ENCODE results near the gene OR7C2. TPM values are rescaled to one million over a fixed set of nuclear protein-coding genes. Genes with fewer than 3 reads are reported as not detected.

Gene OR7C2
- total RNA-seq, 2 experiments from 2014 or later = not detected

DNA sequence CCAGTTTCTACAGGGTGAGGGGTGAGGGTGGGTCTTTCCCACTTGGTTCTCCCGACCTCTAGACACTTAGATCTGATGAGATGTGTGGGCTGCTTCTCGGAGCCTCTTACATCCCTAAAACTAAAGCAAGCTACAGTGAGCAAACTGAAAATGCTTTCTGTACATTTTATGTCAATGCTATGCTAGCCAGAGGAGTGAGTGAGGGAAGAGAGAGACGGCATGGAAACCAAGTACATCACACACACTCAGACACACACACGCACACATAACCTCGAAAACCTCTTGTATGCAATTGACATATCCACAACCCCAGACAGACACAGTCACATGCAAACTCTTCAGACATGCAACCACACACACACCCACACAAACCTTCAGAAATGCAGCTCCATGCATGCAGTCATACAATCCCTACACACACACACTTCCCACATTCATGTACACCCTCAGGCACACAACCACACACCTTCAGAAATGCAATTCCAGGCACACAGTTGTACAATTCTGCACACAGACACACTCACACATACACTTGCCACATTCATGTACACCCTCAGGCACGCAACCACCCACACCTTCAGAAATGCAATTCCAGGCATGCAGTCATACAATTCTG, 37.0 kb downstream of the OR7C2 start:
- intact Hi-C loops (cut with DNase I, micrococcal nuclease) = no loop called here
- CTCF ChIA-PET = no interaction called here
- ATAC-seq (ENCODE audit: poor library complexity) (no peak), DNase-seq (no peak)
- peaks cover 40 to 49% of the 10 kb centered on the region in 2 experiments for H3K27me3 ChIP-seq (ENCODE audit: control insufficient read depth in 1 of 2, insufficient read depth in 2 of 2, low read length in 2 of 2)
- no peaks in the 10 kb centered on the region for H3K4me1 ChIP-seq (ENCODE audit: insufficient read depth, low read length)
- POLR2A ChIA-PET = no interaction called here
- H3K9me3 Mint-ChIP-seq = no peaks in the 10 kb centered on the region
- no peaks in the 10 kb centered on the region for H3K9me3 ChIP-seq (ENCODE audit: control insufficient read depth in 1 of 2, insufficient read depth in 1 of 2, low read length in 2 of 2)
- H3K36me3 Mint-ChIP-seq (ENCODE audit: low read depth) = no peaks in the 10 kb centered on the region
- peaks cover 4% of the 10 kb centered on the region for H3K4me1 Mint-ChIP-seq (ENCODE audit: low read depth)
- H3K4me3 Mint-ChIP-seq = no peak overlapping the region
- H3K4me3 ChIP-seq (ENCODE audit: low read length) = no peak overlapping the region
- H3K27ac ChIP-seq (ENCODE audit: low read depth in 1 of 2, low read length in 2 of 2) = no peak overlapping the region
- H3K27ac Mint-ChIP-seq = no peak overlapping the region
- TF ChIP-seq, protein P1, sequence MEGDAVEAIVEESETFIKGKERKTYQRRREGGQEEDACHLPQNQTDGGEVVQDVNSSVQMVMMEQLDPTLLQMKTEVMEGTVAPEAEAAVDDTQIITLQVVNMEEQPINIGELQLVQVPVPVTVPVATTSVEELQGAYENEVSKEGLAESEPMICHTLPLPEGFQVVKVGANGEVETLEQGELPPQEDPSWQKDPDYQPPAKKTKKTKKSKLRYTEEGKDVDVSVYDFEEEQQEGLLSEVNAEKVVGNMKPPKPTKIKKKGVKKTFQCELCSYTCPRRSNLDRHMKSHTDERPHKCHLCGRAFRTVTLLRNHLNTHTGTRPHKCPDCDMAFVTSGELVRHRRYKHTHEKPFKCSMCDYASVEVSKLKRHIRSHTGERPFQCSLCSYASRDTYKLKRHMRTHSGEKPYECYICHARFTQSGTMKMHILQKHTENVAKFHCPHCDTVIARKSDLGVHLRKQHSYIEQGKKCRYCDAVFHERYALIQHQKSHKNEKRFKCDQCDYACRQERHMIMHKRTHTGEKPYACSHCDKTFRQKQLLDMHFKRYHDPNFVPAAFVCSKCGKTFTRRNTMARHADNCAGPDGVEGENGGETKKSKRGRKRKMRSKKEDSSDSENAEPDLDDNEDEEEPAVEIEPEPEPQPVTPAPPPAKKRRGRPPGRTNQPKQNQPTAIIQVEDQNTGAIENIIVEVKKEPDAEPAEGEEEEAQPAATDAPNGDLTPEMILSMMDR (IDR thresholded peaks at IDR 0.05) = no peak
- no peaks in the 10 kb centered on the region for H3K36me3 ChIP-seq (ENCODE audit: insufficient read depth, low read length)
- H3K27me3 Mint-ChIP-seq = peaks cover 72% of the 10 kb centered on the region

DNA sequence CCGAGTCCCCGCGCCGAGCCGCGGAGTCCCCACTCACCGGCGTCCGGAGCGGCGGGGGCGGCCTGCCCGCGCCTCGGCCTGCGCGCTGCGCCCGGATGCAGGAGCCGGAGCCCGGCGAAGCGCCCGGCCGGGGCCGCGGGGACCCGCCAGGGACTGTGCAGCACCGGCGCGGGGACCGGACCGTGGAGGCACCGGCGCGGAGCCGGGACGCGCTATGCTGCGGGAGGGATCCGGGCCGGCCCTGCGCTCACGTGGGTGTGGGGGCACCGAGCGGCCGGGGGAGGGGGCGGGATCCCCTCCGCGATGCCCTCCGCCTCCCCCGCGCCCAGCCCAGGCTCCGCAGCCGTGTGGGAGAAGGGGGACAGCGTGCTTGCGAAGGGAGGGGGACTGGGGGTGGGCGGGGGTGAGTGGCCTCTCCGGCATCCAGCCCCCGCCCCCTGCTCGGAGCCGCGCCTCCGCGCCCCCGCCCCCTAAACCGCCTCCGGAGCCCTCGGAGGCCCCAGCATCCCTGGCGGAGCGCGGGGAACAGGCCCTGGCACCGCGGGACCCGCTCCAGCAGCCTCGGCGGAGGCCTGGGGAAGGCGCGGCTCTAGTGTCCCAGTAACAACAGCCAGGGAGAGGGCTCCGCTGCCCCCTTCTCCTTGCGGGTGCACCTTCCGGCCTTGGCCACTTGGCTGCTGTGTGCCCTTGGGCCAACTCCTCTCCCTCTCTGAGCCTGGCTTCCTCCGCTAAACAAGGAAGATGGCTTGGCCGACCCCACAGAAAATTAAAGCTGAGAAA, 38.4 kb downstream of the OR7C2 start, which contains the start of gene SLC1A6:
Gene SLC1A6 (minus strand): TSS at position 389 of the 780 bp plus-strand sequence. CDS start 6,954 bp downstream, outside the sequence.
- Mint-ChIP-seq H3K9me3 (no peaks in the 10 kb centered on the region), H3K4me3 (peak within 1 kb of the TSS; percentile 56), H3K27me3 (peaks cover 73% of the 10 kb centered on the region), H3K4me1 (ENCODE audit: low read depth) (peaks cover 4% of the 10 kb centered on the region), H3K36me3 (ENCODE audit: low read depth) (no peaks in the 10 kb centered on the region), H3K27ac (no peak within 1 kb of the TSS)
- Histone ChIP-seq H3K4me3 (ENCODE audit: low read length) (no peak within 1 kb of the TSS), H3K27ac (ENCODE audit: low read depth in 1 of 2, low read length in 2 of 2) (no peak within 1 kb of the TSS), H3K4me1 (ENCODE audit: insufficient read depth, low read length) (no peaks in the 10 kb centered on the region), H3K27me3 (ENCODE audit: control insufficient read depth in 1 of 2, insufficient read depth in 2 of 2, low read length in 2 of 2) (peaks cover 41 to 49% of the 10 kb centered on the region in 2 experiments), H3K36me3 (ENCODE audit: insufficient read depth, low read length) (no peaks in the 10 kb centered on the region), H3K9me3 (ENCODE audit: control insufficient read depth in 1 of 2, insufficient read depth in 1 of 2, low read length in 2 of 2) (no peaks in the 10 kb centered on the region)
- intact Hi-C loops (cut with DNase I, micrococcal nuclease) = no loop called here
- ChIA-PET POLR2A (no interaction called here), CTCF (no interaction called here)
- TF ChIP-seq, protein P1 (IDR thresholded peaks at IDR 0.05) = no peak
- ATAC-seq (ENCODE audit: poor library complexity) (no peak), DNase-seq (no peak)

DNA sequence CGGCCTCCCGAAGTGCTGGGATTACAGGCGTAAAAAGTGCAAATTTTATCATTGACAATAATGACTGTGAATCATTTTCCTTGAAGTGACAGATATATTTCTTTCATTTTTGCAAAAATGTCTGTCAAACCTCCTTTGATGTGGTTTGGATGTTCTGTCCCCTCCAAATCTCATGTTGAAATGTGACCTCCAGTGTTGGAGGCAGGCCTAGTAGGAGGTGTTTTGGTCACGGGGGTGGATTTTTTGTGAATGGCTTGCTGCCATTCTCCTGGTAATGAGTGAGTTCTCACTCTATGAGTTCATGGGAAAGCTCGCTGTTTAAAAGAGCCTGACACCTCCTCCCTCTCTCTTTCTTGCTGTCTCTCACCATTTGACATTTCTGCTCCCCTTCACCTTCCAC, 43.8 kb downstream of the OR7C2 start:
- H3K4me3 Mint-ChIP-seq = no peak overlapping the region
- ChIA-PET CTCF (no interaction called here), POLR2A (no interaction called here)
- H3K36me3 Mint-ChIP-seq (ENCODE audit: low read depth) = no peaks in the 10 kb centered on the region
- Histone ChIP-seq H3K4me3 (ENCODE audit: low read length) (no peak overlapping the region), H3K36me3 (ENCODE audit: insufficient read depth, low read length) (no peaks in the 10 kb centered on the region), H3K9me3 (ENCODE audit: control insufficient read depth in 1 of 2, insufficient read depth in 1 of 2, low read length in 2 of 2) (no peaks in the 10 kb centered on the region), H3K4me1 (ENCODE audit: insufficient read depth, low read length) (no peaks in the 10 kb centered on the region), H3K27ac (ENCODE audit: low read depth in 1 of 2, low read length in 2 of 2) (no peak overlapping the region), H3K27me3 (ENCODE audit: control insufficient read depth in 1 of 2, insufficient read depth in 2 of 2, low read length in 2 of 2) (peaks cover 20 to 22% of the 10 kb centered on the region in 2 experiments)
- ATAC-seq (ENCODE audit: poor library complexity) = no peak
- H3K4me1 Mint-ChIP-seq (ENCODE audit: low read depth) = no peaks in the 10 kb centered on the region
- no peak for DNase-seq
- peaks cover 41% of the 10 kb centered on the region for H3K27me3 Mint-ChIP-seq
- TF ChIP-seq, protein P1 (IDR thresholded peaks at IDR 0.05) = no peak
- intact Hi-C loops (cut with DNase I, micrococcal nuclease) = no loop called here
- H3K9me3 Mint-ChIP-seq = peaks cover 2% of the 10 kb centered on the region
- H3K27ac Mint-ChIP-seq = no peak overlapping the region

Other genes starting within 250 kb of the OR7C2 start
- 1 to 10 TPM; 3.0 to 3.8 TPM for gene ADGRE2, start 162.9 kb upstream of the OR7C2 start, total RNA-seq
- not detected for gene OR7A5, start 106.3 kb upstream of the OR7C2 start, total RNA-seq
- gene OR7C1, start 106.3 kb upstream of the OR7C2 start, total RNA-seq = not detected
- gene OR7A10, start 92.6 kb upstream of the OR7C2 start, total RNA-seq = not detected
- not detected for gene OR7A17, start 55.4 kb upstream of the OR7C2 start, total RNA-seq
- gene SLC1A6, start 38.4 kb downstream of the OR7C2 start, total RNA-seq = not detected
- gene CASP14, start 108.0 kb downstream of the OR7C2 start, total RNA-seq = not detected
- gene OR1I1, start 140.7 kb downstream of the OR7C2 start, total RNA-seq = not detected
- gene SYDE1, start 165.9 kb downstream of the OR7C2 start, total RNA-seq = under 1 TPM in 1 of 2 experiments, not detected in 1; 0.22 TPM